B cell (primary cell): Measurements from ENCODE around the gene GPR146.

Experiments
- CTCF ChIP-seq: fragments of 200-600 bp; IDR thresholded peaks from one replicate; pipeline ENCODE4 v1.8.0; 2022; ENCODE audit warnings: antibody characterized with exemption, mild to moderate bottlenecking
- EZH2 ChIP-seq: IDR thresholded peaks from 2 replicates; pipeline ENCODE4 v1.6.1; 2012; ENCODE audit warnings: borderline replicate concordance, low read depth, mild to moderate bottlenecking, moderate library complexity, low read length; ENCODE audit not compliant: insufficient read depth, poor library complexity, severe bottlenecking

- TF ChIP-seq CTCF (no peak), EZH2 (no peak)
Observed at GRCh38 chr7:1097120-1097504, 52.8 kb downstream of the GPR146 start.
